Mucosa of stomach (tissue), 1 donor: ENCODE measurements around the gene MARF1.
"Not testable (repeated sequence)": the region's sequence is repeated elsewhere in the genome, so short reads cannot be mapped to it uniquely, and the experiment has no call there.

Experiments
- H3K27me3 ChIP-seq: one replicate; pipeline ENCODE4 v1.7.0; 2013; ENCODE audit warnings: mild to moderate bottlenecking, low read length; ENCODE audit not compliant: control insufficient read depth, insufficient read depth
- H3K36me3 ChIP-seq: one replicate; pipeline ENCODE4 v1.7.0; 2013; ENCODE audit warnings: low read length; ENCODE audit not compliant: control insufficient read depth, insufficient read depth
- H3K4me1 ChIP-seq: one replicate; pipeline ENCODE4 v1.7.0; 2013; ENCODE audit warnings: mild to moderate bottlenecking, low read length; ENCODE audit not compliant: control insufficient read depth, insufficient read depth
- H3K4me3 ChIP-seq: one replicate; pipeline ENCODE4 v1.7.0; 2013; ENCODE audit warnings: low read length
- H3K9ac ChIP-seq: one replicate; pipeline ENCODE4 v1.7.0; 2013; ENCODE audit warnings: mild to moderate bottlenecking, low read length, moderate library complexity
- H3K9me3 ChIP-seq: one replicate; pipeline ENCODE4 v1.7.0; 2013; ENCODE audit warnings: mild to moderate bottlenecking, low read length, moderate library complexity; ENCODE audit not compliant: control insufficient read depth
- donor health status: Pancreatic carcinoma.

The MARF1 gene, protein sequence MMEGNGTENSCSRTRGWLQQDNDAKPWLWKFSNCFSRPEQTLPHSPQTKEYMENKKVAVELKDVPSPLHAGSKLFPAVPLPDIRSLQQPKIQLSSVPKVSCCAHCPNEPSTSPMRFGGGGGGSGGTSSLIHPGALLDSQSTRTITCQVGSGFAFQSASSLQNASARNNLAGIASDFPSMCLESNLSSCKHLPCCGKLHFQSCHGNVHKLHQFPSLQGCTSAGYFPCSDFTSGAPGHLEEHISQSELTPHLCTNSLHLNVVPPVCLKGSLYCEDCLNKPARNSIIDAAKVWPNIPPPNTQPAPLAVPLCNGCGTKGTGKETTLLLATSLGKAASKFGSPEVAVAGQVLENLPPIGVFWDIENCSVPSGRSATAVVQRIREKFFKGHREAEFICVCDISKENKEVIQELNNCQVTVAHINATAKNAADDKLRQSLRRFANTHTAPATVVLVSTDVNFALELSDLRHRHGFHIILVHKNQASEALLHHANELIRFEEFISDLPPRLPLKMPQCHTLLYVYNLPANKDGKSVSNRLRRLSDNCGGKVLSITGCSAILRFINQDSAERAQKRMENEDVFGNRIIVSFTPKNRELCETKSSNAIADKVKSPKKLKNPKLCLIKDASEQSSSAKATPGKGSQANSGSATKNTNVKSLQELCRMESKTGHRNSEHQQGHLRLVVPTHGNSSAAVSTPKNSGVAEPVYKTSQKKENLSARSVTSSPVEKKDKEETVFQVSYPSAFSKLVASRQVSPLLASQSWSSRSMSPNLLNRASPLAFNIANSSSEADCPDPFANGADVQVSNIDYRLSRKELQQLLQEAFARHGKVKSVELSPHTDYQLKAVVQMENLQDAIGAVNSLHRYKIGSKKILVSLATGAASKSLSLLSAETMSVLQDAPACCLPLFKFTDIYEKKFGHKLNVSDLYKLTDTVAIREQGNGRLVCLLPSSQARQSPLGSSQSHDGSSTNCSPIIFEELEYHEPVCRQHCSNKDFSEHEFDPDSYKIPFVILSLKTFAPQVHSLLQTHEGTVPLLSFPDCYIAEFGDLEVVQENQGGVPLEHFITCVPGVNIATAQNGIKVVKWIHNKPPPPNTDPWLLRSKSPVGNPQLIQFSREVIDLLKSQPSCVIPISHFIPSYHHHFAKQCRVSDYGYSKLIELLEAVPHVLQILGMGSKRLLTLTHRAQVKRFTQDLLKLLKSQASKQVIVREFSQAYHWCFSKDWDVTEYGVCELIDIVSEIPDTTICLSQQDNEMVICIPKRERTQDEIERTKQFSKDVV (N-terminal part only)

DNA sequence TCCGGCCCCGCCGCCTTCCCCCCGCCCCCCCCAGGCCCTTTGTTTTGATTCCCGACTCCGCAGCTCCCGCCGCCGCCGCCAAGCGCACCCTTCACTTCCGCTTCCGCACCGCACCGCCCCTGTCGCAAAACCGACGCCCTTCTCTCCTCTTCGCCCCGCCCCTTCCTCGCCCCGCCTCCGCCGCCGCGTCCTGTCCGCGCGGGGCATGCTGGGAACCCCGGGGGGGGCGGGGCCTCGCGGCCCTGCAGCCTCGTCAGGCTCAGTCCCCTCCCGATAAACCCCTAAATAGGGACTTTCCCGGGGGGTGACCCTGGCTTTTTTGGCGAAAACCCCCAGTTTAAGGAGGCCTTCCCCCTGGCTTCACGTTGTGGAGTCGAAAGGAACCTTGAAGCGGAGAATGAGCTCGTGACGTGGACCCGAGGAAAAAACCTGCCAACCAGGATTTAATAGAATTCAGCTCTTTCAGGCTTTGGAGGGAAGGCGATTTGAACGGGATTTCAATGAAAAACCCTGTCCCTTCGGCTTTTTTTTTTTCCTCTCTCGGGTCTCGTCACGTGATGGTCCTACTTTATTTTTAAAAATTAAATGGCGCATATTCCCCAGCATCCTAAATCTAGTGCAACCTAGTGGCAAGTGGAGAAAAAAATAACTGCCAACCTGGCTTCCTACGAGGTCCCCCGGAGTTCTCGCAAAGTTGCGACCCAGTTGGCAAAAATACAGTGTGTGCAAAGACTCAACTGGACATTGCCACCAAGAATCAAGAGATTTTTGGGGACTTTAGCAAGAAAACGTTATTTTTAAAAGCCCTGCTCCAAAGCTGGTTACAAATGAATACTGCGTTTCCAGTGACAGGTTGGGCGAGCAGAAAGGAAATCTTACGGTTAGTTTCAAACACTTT is at the start of gene MARF1:
Gene MARF1, minus strand, starts transcription at position 107 of the 898 bp plus-strand sequence. CDS start 3,921 bp downstream, outside the sequence.
- Histone ChIP-seq H3K27me3 (no peaks in the 10 kb centered on the region), H3K9me3 (no peaks in the 10 kb centered on the region), H3K9ac (peak within 1 kb of the TSS; percentile 100), H3K4me1 (peaks cover 26% of the 10 kb centered on the region), H3K4me3 (peak within 1 kb of the TSS; percentile 98), H3K36me3 (no peaks in the 10 kb centered on the region)

DNA sequence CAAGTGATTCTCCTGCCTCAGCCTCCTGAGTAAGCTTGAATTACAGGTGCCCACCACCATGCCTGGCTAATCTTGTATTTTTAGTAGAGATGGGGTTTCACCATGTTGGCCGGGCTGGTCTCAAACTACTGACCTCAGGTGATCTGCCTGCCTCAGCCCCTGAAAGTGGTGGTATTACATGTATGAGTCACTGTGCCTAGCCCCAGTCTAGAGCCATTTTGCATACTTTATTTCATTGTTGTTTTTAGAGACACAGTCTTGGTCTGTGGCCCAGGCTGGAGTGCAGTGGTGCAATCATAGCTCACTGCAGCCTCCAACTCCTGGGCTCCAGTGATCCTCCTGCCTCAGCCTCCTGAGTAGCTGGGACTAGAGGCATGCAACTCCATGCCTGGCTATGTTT is 49.6 kb upstream of the MARF1 start:
- peaks cover 11% of the 10 kb centered on the region for H3K36me3 ChIP-seq
- H3K9ac ChIP-seq, H3K9me3 ChIP-seq, H3K27me3 ChIP-seq, H3K4me3 ChIP-seq, H3K4me1 ChIP-seq: not testable (repeated sequence)

DNA sequence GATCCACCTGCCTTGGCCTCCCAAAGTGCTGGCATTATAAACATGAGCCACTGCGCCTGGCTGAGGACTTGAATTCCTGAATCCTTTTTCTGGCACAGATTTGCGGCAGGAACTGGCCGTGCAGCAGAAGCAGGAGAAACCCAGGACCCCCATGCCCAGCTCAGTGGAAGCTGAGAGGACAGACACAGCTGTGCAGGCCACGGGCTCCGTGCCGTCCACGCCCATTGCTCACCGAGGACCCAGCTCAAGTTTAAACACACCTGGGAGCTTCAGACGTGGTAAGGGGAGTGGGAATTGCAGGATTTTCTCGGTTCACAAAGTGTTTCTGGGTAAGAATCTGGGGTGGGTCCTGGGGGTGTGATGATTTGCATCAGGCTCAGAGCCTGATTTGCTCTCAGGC is 48.1 kb upstream of the MARF1 start:
- Histone ChIP-seq H3K4me1 (no peaks in the 10 kb centered on the region), H3K9me3 (no peaks in the 10 kb centered on the region), H3K27me3 (no peaks in the 10 kb centered on the region), H3K9ac (no peak overlapping the region), H3K4me3 (no peak overlapping the region), H3K36me3 (peaks cover 8% of the 10 kb centered on the region)

DNA sequence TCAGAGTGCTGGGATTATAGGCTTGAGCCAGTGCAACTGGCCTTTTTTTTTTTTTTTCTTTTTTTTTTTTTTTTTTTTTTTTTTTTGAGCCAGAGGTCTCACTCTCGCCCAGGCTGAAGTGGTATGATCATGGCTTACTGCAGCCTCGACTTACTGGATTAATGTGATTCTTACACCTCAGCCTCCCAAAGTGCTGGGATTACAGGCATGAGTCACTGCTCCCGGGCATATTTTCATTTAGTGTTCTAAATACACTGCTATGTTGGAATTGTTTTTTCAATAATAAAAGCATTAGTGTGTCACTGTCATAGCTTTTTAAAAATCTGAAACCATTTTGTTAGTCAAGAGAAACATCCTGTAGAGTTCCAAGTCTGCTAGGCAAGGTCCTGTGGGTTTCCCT is 47.3 kb upstream of the MARF1 start:
- Histone ChIP-seq H3K4me3 (no peak overlapping the region), H3K27me3 (no peaks in the 10 kb centered on the region), H3K9me3 (no peaks in the 10 kb centered on the region), H3K9ac (no peak overlapping the region), H3K4me1 (no peaks in the 10 kb centered on the region), H3K36me3 (peaks cover 8% of the 10 kb centered on the region)

DNA sequence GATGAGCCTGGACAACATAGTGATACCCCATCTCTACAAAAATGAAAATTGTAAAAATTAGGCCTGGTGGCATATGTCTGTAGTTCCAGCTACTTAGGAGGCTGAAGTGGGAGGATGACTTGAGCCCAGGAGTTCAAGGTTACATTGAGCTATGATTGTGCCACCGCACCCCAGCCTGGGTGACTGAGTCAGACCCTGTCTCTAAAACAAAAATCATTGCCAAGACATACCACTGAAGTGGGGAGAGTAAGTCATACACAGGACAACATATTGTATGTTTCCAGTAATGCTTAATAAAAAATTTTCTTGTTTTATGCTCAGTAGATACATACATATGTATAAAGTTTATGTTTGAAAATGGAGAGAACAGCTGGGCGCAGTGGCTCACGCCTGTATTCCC is 46.3 kb upstream of the MARF1 start:
- no peaks in the 10 kb centered on the region for H3K9me3 ChIP-seq
- H3K27me3 ChIP-seq = no peaks in the 10 kb centered on the region
- H3K4me1 ChIP-seq = no peaks in the 10 kb centered on the region
- no peak overlapping the region for H3K4me3 ChIP-seq
- no peak overlapping the region for H3K9ac ChIP-seq
- H3K36me3 ChIP-seq = peaks cover 8% of the 10 kb centered on the region

DNA sequence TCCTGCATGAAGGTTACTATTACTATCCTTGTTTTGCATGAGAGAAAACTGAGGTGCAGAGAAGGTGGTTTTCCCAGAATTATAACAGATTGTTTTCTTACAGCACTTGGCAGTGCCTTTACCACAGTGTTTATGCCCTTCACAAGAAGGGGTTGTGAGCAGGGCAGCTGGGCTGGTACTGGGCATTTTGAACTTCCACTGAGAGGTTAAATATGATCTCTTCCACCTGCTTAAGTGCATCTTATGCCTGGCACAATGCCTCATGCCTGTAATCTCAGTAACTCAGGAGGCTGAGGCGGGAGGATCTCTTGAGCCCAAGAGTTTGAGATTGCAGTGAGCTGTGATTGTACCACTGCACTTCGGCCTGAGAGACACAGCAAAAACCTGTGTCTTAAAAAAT is 43.3 kb upstream of the MARF1 start:
- no peaks in the 10 kb centered on the region for H3K27me3 ChIP-seq
- no peaks in the 10 kb centered on the region for H3K36me3 ChIP-seq
- no peaks in the 10 kb centered on the region for H3K9me3 ChIP-seq
- no peak overlapping the region for H3K9ac ChIP-seq
- H3K4me1 ChIP-seq = no peaks in the 10 kb centered on the region
- H3K4me3 ChIP-seq = no peak overlapping the region

DNA sequence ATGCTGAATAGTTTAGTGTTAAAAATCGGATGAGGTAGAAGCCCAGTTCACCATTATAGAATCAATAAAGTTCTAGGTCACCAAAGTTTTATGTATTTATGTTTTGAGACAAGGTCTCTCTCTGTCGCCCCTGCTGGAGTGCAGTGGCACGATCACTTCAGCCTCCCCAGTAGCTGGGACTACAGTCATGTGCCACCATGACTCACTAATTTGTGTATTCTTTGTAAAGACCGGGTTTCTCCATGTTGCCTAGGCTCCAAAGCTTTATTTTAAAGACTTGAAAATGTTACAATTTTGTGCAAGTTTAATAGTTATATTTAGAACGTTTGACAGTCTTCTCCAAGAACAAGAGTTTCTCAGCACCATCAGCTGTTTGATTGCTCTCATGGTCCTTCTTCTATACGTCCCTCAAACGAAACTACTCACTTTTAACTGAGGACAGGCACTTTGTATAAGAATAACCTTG is 39.2 kb upstream of the MARF1 start:
- H3K4me3 ChIP-seq = no peak overlapping the region
- H3K27me3 ChIP-seq = no peaks in the 10 kb centered on the region
- no peaks in the 10 kb centered on the region for H3K36me3 ChIP-seq
- no peak overlapping the region for H3K9ac ChIP-seq
- no peaks in the 10 kb centered on the region for H3K4me1 ChIP-seq
- H3K9me3 ChIP-seq = no peaks in the 10 kb centered on the region

DNA sequence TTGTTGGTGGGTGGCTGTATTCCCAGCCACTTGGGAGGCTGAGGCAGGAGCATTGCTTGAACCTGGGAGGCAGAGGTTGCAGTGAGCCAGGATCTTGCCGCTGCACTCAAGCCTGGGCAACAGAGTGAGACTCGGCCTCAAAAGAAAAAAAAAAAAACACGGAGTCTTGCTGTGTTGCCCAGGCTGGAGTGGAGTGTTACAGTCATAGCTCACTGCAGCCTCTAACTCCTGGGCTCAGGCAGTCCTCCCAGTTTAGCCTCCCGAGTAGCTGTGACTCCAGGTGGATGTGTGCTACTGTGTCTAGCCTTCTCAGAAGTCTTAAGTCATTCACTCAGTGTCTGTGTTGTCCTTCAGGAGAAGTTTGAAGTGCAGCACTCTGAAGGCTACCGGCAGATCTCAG is 34.5 kb upstream of the MARF1 start:
- Histone ChIP-seq H3K4me1 (peaks cover 13% of the 10 kb centered on the region), H3K9ac (no peak overlapping the region), H3K27me3 (no peaks in the 10 kb centered on the region), H3K36me3 (no peaks in the 10 kb centered on the region), H3K9me3 (no peaks in the 10 kb centered on the region), H3K4me3 (no peak overlapping the region)

DNA sequence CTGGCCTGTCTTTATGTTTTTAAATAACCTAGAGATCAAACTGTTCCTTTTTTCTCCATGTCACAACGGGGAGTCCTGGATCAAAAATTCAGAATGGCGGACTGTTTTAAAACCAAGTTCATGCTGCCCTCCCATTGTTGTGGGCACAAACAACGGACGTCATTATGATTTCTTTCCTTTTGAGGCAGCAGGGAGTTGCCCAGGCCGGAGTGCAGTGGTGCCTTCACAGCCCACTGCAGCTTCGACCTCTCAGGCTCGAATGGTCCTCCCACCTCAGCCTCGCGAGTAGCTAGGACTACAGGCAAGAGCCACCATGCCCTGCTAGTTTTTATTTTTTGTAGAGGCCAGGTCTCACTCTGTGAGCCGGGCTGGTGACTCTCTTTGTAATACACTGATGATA is 33.6 kb upstream of the MARF1 start:
- no peaks in the 10 kb centered on the region for H3K9me3 ChIP-seq
- no peak overlapping the region for H3K9ac ChIP-seq
- H3K4me3 ChIP-seq = no peak overlapping the region
- no peaks in the 10 kb centered on the region for H3K36me3 ChIP-seq
- no peaks in the 10 kb centered on the region for H3K27me3 ChIP-seq
- peaks cover 13% of the 10 kb centered on the region for H3K4me1 ChIP-seq

DNA sequence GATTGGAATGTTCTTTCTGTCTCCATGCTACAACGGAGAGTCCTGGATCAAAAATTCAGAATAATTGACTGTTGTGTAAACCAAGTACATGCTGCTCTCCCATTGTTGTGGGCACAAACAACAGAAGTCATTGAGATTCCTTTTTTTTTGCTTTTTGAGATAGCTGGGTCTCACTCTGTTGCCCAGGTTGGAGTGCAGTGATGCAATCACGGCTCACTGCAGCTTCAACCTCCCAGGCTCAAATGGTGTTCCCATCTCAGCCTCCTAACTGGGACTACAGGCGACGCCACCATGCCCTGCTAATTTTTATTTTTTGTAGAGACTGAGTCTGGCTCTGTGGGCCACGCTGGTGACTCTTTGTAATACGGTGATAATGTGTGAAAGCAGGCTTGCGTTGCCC is 31.6 kb upstream of the MARF1 start:
- Histone ChIP-seq H3K9ac (no peak overlapping the region), H3K36me3 (peaks cover 4% of the 10 kb centered on the region), H3K9me3 (no peaks in the 10 kb centered on the region), H3K4me3 (no peak overlapping the region), H3K27me3 (no peaks in the 10 kb centered on the region), H3K4me1 (peaks cover 13% of the 10 kb centered on the region)

DNA sequence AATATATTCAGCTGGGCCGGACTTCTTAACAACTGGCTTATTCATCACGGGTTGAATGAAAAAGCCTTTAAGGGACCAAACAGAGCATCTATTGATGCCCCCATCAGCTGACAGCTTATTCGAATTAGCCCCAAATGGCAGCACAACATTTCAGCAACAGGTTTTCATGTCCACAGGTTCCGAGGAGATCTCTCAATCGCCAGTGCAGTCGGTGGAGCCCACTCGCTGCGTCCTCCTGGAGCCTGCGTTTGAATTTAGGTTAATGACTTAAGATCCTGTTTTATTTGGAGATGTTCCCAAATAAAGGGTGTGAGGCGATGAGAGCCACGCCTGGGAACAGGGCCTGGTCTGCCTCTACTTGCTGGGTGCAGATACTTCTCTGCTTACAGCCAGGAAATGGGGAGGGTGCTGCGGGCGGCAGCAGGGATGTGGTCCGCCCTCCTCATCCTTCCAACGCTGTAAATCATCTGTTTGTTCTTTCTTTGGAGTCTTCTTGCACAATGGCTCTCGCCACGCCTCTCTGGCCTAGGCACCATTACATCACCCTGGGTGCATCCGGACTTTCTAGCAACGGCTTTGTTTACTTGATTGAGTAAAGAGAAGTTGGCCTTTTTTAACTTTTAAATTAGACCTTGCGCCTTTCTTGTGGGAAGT is 29.7 kb upstream of the MARF1 start:
- peaks cover 13% of the 10 kb centered on the region for H3K4me1 ChIP-seq
- H3K4me3 ChIP-seq = no peak overlapping the region
- peaks cover 10% of the 10 kb centered on the region for H3K36me3 ChIP-seq
- H3K9me3 ChIP-seq = no peaks in the 10 kb centered on the region
- H3K27me3 ChIP-seq = no peaks in the 10 kb centered on the region
- peak overlapping the region; percentile 13 for H3K9ac ChIP-seq
